Amniotic epithelial cell (primary cell): ENCODE measurements around the gene NCOA3.

Experiments
- DNase-seq: peaks from one replicate; pipeline ENCODE4 v3.0.0-alpha.2; 2010; ENCODE audit warnings: low read depth

NCOA3 gene

DNA sequence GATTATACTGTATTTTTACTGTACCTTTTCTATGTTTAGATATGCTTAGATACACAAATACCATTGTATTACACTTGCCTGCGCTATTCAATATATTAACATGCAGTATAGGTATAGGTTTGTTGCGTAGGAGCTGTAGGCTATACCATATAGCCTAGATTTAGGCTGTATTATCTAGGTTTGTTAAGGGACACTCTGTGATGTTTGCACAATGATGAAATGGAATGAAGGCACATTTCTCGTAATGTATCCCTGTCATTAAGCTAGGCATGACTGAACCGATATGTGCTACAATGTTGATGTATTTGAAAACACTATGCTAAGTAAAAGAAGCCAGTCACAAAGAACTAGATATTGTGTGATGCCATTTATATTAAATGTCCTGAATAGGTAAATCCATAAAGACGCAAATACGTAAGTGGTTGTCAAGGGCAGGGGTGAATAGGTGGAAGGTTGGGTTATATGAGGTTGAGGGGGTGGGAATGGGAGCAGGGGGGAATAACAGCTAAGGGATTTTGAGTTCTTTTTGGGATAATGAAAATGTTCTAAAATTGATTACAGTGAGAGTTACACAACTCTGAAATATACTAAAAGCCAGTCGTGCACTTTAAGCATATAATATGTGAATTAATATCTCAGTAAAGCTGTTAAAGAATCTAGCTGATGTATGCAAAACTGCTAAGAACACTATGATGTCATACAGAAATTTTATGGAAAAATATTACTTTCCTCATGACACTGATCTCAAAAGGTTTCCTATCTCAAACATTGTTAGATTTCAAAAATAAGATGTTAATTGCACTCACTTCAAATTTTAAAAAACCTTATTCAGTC lies 97.4 kb downstream of the NCOA3 start:
- no peak for DNase-seq

DNA sequence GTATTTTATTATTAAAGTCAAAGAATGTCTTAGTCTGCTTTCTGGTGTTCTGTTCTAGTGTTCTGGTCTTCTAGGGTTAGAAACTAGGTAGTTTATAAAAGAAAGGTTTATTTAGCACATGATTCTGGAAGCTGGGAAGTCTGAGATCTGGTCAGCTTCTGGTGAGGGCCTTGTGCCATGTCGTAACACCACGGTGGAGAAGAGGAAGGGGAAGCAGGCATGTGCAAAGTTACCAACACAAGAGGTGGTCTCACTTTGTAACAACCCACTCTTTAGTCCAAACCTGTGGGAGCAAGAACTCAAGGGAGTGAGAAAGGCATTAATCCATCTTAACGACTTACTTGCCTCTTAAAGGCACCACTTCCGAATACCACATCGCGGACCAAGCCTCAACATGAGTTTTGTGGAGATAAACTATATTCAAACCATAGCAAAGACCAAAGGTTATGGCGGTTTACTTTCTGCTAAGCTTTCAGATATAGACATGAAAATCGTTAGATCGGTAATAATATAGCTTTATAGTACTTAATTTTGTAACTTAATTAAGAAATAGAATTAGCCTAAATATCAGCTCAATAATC lies 99.4 kb downstream of the NCOA3 start:
- DNase-seq, result no peak

DNA sequence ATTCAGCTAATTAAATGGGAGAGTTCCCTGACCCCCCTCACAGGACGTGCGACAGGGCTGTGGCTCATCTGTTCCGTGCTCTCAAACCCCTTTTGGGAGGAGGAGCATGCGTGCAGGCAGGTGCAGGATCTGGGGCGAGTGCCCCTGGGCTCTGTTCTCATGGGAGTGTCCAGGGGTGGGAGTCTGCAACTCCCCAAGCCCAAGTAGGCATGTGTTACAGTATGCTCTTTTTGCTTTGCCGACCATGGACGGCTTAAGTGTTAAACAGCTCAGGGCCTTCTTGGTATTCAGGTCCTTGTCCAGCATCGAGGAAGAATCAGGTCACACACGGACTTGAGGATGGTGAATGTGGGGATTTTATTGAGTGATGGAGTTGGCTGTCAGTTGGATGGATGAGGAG lies 101.6 kb downstream of the NCOA3 start:
- no peak for DNase-seq

DNA sequence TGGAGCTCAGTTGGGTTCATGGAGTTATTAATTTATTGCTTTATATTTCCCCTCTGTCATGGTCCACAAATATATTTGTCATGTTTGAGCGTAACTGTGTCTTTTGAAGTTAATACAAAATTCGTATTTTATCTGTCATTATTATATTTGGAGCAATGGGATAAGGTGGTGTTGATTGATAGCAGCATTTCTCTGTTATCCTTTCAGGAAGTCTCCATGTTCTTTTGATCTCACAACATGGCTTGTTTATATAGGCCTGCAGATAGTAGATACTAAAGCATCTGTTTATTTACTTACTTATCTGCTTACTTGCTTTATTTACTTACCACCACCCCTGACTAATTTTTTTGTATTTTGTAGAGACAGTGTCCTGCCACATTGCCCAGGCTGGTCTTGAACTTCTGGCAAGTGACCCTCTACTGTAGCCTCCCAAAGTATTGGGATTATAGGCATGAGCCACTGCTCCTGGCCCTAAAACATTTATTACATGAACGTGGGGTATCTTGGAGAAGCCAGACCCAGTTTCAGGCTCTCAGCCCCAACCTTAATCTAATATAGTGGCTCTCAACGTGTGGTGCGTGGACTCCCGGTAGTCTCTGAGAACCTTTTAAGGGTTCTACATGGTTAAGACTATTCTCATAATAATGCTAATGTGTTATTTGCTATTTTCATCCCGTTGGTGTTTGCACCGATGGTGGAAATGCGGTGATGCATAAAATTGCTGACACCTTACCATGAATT lies 104.2 kb downstream of the NCOA3 start:
- no peak for DNase-seq

DNA sequence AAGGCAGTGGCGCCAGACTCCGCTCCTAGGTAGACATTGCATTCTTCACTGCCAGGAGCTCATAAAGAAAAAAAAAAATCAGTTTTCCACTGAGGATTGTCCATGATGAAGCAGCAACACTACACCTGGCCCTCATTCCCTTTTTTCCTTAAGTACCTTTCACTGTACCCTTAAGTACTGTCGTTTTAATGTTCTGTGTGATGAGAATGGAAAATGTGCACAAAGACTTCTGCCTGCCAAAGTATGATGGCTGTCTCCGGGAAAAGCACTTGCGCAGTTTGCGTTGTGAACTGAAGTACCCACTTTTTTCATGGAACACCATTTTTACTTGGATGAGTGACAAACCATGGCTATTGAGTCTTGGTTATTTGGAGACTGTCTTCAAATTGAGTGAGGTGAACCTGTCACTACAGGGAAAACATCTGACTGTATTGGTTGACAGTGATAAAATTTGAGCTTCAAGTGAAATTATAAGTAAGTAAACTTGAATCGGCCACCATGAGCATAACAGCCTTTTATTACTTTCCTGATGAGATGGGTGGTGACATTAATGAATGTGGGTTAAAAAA lies 104.8 kb downstream of the NCOA3 start:
- no peak for DNase-seq

DNA sequence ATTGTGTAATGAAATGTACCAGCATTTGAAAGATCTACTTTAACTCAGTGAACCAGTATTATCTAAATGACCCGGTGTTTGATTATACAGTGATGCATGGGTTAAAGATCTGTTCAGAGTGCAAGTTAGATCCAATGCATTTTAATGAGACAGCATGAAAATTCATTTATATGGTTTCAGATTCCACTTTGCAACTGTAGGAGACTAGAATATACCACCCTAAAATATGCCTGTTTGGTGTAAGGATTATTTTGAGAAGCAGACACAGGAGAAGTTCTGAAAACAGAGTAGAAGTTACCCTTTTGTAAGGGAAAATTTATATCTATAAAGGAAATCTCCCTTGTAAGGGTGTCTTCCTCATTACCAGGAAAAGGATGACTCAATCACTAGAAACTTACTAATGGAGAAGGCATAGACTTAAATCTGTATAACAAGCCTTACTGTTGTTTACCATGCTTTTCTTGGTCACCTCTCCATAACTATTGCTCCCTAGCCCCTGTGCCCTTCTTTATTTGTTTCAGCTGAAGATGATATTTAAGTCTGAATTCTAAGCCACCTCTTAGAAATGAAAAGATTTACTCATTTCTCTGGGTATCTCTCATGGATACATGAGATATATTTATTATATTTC lies 105.4 kb downstream of the NCOA3 start:
- DNase-seq, result peak; percentile 45

DNA sequence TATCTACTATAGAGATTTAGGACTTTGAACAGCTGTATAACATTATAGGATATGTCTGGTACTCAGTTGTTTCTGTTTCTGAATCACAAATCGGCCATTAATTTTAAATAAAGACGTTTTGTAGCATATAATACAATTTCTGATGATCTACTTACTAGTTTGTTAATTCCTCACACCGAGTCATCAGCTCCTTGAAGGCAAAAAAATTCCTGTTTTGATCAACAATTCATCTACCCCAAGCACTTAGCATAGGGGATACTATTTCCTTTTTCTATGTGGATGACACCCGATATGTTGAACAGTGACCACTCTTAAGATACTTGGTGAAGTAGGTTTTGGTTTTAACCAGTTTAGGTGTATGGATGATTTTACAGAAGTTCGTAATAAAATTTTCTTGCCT lies 107.3 kb downstream of the NCOA3 start:
- DNase-seq, result no peak

DNA sequence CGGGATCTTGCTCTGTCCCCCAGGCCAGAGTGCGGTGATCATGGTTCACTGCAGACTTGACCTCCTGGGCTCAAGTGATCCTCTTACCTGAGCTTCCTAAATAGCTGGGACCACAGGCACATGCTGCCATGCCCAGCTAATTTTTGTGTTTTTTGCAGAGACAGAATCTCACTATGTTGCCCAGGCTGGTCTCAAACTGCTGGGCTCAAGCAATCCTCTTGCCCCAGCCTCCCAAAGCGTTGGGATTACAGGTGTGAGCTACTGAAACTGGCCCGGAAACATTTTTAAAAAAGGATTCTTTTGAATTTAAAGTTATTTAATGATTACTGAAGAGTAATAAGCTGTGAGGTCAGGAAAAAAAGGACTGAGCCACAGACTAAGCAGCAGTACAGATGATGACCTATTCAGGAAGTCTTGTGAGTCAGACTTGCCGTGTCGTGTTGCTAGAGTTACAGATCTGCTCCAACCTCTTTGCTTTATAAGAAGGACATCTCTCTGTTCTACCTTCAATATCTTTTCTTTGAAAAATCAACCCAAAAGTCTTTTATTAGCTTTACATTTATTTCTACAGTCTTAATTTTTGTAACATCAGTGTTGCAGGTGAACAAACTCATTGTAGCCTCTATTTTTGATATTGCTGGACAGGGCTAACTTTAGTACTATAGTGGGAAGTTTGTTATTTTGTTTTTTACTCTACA lies 108.7 kb downstream of the NCOA3 start:
- DNase-seq, result peak; percentile 79

DNA sequence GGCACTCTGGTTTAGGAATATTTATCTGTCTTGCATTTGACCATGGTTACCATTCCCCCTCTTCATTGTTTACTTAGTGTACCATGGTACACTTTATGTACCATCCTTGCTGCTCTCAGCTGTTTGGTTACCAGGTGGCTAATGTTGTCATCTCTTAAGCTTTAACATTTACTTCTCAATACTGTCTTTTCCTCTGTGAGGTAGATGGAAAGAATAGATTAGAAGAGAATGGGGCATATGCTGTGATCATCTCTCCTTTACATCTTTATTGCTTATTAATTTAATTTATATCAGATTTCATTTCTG lies 109.2 kb downstream of the NCOA3 start:
- no peak for DNase-seq

DNA sequence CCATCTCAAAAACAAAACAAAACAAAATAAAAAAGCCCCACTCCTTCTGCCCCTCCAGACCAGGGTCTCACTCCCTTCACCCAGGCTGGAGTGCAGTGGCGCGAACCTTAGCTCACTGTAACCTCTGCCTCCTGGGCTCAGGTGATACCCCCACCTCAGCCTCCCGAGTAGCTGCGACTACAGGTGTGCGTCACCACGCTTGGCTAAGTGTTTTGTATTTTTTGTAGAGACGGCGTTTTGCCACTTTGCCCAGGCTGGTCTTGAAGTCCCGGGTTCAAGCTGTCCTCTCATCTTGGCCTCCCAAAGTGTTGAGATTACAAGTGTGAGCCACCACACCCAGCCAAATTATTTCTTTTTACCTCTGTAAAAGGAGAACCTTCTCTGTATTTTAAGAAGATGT lies 110.1 kb downstream of the NCOA3 start:
- no peak for DNase-seq

DNA sequence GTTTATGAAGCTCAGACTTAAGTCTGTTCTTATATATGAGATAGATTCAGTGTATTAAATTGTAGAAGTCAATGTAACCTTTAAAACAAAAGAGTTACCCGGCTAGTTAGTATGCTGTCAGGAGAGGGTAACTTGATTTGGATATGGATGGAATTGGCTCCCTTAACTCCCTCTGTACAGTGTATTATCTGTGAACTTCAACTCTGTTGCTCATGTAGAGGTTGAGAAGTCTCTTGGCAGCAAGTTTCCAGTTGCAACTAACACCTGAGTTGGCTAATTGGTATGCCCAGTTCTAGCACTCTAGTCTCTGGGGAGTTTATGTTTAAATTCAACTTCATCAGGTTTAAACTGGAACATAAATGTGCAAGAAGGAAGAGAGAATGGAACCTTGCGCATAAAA lies 111.0 kb downstream of the NCOA3 start:
- DNase-seq, result no peak

DNA sequence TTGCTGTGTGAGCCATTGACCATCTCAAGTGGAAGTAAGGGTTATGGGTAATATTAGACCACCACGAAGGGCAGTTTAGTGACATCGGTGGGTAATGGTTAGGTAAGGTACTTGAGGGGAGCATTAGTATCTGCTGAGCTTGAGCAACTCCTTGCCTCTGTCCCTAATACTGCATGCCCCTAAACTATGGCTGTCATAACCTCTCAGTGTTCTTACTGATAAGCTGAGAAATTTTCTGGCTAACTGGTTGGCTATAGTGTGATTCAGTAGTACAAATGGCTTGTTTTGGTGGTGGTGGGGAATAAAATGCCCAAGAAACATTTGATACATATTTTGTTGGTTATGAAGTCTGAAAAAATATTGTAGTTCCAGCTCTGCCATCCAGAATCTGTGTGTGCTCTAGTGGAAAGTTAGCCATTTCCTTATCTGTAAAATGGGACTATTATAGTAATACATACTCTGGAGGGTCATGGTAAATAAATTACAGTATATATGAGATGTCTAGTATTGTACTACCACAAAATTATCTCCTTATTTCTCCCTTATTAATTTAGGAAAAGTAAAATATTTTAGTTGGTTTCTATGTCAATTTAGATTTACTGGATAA lies 113.1 kb downstream of the NCOA3 start:
- DNase-seq, result no peak

DNA sequence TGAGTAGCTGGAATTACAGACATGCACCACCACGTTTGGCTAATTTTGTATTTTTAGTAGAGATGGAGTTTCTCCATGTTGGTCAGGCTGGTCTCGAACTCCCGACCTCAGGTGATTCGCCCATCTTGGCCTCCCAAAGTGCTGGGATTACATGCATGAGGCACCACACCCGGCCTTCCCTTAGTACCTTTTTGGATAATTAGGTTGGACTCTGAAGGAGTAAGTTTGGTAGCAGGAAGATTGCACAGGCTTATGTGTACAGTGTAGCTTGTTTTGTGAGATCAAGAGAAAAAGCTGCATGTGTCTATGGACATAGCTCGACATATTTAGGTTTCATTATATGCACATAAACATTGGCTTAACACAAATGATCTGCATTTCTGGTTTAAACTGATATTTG lies 116.8 kb downstream of the NCOA3 start:
- no peak for DNase-seq

DNA sequence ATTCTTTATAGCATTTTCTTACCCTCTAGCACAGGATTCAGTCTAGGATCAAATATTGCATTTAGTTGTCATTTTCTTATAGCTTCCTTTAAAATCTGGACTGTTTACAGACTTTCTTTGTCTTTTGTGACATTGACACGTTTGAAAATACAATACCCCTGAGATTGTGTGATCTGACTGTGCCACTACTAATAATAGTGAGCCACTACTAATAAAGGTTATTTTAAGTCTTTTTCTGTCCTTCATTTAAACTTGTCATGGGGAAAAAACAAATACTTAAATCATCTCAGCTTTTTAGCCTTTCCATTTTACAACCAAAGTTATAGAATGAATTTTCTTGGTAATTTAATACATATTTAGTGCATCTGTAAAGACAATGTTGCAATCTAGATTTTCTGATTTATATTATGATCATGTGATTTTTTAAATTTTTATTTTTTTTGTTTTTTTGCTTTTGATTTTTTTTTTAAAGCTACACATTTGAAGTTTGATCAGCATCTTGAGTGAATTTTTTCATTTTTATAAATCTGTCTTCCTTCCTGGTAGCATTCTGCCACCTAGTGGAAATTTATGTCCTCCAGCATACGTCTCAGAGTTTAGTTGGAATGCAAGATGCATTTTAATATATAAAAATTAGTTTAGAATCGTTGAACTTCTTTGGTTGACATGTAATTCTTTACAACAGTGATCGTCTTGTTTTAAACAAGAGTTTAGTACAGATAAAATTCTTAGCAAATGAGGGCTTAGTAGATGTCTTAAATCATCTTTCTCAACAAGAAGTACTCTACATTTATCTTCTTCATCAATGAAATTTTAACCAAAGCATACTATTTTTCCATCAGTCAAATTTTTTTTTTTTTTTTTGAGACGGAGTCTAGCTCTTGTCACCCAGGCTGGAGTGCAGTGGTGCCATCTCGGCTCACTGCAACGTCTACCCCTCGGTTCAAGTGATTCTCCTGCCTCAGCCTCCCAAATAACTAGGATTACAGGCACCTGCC lies 119.4 kb downstream of the NCOA3 start:
- peak; percentile 70 for DNase-seq

DNA sequence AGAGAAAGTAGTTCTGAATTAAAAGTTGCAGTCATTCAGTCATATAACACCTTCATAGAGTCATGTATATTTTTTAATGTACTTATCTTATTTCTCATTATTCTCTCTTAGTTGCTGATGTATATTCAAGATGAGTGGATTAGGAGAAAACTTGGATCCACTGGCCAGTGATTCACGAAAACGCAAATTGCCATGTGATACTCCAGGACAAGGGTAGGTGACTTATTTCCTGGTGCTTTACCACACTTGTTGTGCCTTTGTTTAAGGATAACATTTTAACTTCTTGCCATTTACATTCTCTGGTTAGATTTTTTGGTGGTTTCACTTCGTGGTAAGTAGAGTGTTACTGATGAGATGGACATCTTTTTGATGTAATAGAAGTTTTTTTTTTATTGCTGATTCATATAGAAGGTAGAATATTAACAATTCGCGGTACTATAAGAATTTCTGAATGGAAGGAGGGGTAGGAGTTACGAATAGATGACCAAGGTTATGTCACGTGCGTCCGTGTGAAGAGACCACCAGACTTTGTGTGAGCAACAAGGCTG lies 120.5 kb downstream of the NCOA3 start:
- no peak for DNase-seq

DNA sequence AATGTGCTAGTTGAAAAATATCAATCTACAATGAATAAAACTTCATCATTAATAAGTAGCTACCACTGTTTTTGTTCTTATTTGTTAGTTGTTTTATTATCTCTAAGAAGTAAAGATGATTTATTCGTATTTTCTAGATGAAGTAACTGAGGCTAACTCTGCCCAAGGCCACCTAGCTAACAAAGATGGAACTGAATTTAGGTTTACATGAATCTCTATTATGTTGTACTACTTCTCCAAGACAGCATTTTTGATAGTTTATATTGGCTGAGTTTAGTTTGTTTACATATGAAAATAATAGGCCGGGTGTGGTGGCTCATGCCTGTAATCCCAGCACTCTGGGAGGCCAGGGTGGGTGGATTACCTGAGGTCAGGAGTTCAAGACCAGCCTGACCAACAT lies 121.5 kb downstream of the NCOA3 start:
- DNase-seq, result no peak

DNA sequence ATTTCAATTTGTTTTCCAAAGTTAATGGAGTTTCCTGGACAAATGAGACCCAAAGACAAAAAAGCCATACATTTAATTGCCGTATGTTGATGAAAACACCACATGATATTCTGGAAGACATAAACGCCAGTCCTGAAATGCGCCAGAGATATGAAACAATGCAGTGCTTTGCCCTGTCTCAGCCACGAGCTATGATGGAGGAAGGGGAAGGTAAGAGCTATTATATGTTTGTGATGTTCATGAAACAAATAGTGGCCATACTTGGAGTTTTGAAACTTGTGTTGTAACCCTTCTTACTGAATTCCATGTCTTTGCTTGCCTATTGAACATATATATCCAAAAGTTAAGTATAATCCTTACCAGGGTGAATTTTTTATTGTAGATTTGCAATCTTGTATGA lies 125.9 kb downstream of the NCOA3 start:
- no peak for DNase-seq

DNA sequence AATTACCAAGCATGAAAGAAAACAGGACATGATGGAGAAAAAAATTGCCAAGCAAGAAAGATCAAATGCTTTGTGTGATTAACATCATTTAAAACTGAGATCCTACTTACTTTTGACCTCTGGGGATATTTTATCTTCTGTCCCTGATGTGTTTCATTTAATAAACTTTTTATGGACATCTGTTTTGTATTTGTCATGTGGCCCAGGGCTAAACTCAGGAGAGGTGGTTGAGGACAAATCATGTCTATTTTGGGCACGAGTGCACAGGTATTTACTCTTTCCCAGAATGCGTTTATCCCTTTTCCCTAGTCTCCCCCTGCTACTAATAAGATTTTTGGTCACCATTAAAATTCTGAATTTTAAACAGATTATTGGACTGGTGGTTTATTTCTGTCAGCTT lies 128.2 kb downstream of the NCOA3 start:
- DNase-seq, result no peak

DNA sequence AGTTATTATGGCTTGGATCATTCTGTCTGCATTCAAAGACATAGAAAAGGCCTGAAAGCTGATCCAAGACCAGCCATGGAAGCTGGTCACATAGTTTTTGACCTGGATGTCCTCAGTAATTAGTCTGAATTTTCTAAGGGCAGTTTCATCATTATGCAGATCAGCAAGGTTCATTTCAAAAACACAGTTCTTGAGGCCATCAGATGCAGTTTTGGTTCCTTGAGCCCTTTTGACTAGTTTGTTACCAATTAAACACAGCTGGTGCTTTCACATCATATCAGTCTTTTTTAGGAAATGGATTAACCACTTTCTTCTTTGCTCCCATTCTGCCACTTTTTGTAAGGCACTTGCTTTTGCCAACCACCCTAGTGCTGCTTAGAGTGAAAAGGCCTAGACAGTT lies 129.4 kb downstream of the NCOA3 start:
- no peak for DNase-seq

DNA sequence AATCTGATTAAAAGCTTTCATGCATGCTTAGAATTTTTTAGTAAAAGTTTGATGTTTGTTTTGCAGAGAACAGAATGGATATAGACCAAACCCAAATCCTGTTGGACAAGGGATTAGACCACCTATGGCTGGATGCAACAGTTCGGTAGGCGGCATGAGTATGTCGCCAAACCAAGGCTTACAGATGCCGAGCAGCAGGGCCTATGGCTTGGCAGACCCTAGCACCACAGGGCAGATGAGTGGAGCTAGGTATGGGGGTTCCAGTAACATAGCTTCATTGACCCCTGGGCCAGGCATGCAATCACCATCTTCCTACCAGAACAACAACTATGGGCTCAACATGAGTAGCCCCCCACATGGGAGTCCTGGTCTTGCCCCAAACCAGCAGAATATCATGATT lies 133.6 kb downstream of the NCOA3 start:
- no peak for DNase-seq
